ENCODE results near the gene PEBP1.

- TF ChIP-seq CTCF (IDR thresholded peaks at IDR 0.05) (no peak), EP300 (IDR thresholded peaks at IDR 0.05) (no peak), ESRRA (IDR thresholded peaks at IDR 0.05; ENCODE audit: borderline replicate concordance, low read length) (no peak), JUNB (IDR thresholded peaks at IDR 0.05) (no peak), RFX5 (IDR thresholded peaks at IDR 0.05) (no peak), POLR2A (IDR thresholded peaks at IDR 0.05; ENCODE audit: low read length) (no peak)
- TF ChIP-seq, protein P1, sequence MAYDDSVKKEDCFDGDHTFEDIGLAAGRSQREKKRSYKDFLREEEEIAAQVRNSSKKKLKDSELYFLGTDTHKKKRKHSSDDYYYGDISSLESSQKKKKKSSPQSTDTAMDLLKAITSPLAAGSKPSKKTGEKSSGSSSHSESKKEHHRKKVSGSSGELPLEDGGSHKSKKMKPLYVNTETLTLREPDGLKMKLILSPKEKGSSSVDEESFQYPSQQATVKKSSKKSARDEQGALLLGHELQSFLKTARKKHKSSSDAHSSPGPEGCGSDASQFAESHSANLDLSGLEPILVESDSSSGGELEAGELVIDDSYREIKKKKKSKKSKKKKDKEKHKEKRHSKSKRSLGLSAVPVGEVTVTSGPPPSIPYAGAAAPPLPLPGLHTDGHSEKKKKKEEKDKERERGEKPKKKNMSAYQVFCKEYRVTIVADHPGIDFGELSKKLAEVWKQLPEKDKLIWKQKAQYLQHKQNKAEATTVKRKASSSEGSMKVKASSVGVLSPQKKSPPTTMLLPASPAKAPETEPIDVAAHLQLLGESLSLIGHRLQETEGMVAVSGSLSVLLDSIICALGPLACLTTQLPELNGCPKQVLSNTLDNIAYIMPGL (CRISPR knock-in tag; IDR thresholded peaks at IDR 0.05; ENCODE audit: borderline replicate concordance), result no peak
These were observed 40.0 kb downstream of the PEBP1 start for GRCh38 chr12:118175823-118176447.

Measured in A549 (cell line).